ENCODE measurements around the gene IWS1. TPM values are rescaled to one million over a fixed set of nuclear protein-coding genes. Genes with fewer than 3 reads are reported as not detected.

The IWS1 gene
- total RNA-seq, 1 donor from 2014 or later = 54.7 TPM

DNA sequence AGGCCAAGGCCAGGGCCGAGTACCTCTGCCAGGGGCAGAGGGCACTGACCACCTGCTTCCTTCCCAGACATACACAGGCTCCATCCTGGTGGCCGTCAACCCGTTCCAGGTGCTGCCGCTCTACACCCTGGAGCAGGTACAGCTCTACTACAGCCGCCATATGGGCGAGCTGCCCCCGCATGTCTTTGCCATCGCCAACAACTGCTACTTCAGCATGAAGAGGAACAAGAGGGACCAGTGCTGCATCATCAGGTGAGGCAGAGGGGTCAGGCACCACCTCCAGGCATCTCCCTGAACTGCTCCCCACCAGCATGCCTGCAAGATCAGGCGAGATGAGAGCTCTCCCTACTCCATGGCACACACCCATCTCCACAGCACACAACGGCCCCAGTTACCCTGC is 40.3 kb upstream of the IWS1 start:
- H3K27ac Mint-ChIP-seq = no peak overlapping the region
- peaks cover 5% of the 10 kb centered on the region for H3K36me3 Mint-ChIP-seq (ENCODE audit: low read depth)
- H3K4me3 Mint-ChIP-seq (ENCODE audit: low read depth) = no peak overlapping the region
- H3K27me3 Mint-ChIP-seq (ENCODE audit: low read depth) = peaks cover 41% of the 10 kb centered on the region
- peaks cover 4% of the 10 kb centered on the region for H3K9me3 Mint-ChIP-seq
- peaks cover 18% of the 10 kb centered on the region for H3K4me1 Mint-ChIP-seq (ENCODE audit: low read depth)
- no peak for DNase-seq (ENCODE audit: low spot score)
- intact Hi-C loops (cut with micrococcal nuclease) = no loop called here

DNA sequence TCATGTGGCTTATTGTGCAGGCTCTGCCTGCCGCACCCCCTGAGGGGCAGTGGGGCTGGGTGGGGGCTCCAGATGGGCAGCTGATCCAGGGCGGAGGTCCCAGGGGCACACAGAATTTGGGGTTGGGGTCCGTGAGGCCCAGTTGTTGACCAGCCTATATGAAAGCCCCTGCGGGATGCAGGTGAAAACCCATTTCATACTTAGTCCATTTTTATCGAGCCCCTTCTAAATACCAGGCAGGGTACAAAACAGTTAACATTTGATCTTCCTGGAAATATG is 39.8 kb upstream of the IWS1 start:
- peaks cover 18% of the 10 kb centered on the region for H3K4me1 Mint-ChIP-seq (ENCODE audit: low read depth)
- H3K27me3 Mint-ChIP-seq (ENCODE audit: low read depth) = peaks cover 40% of the 10 kb centered on the region
- no peak for DNase-seq (ENCODE audit: low spot score)

DNA sequence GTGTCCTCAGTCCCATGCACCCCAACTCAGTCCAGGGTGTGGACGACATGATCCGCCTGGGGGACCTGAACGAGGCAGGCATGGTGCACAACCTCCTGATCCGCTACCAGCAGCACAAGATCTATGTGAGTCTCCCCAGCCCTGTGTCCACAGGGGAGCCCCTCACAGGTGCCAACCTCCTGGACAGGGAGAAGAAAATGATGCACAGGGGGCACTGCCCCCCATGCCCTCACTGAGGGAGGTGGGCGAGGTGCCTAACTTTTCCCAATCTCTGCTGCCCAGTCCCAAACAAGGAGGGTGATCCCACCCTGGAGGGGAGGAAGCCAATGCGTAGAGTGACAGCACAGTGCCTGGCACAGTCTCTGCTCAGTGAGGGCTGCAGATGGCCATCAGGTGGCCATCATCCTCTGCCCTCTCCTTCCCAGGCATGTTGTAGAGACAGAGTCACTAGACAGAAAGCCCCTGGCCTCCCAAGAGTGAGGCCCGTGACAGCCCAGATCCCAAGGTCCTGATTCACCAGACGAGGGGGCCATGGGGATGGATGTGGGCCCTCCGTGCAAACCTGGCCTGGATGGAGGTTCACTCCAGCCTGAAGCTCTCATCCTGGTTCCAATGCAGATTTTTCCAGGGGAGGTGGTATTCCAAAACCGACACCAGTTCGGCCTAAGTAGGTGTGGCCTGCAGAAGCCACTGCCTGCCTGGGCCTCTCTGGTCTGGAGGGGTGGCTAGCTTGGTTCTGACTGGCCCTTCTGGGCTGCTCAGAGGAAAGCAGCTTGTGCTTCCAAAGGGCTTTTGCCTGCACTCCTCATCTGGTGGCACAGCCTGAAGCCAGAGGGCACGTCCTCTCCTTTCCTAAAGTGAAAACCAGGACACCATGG is 39.2 kb upstream of the IWS1 start:
- intact Hi-C loops (cut with micrococcal nuclease) = no loop called here
- H3K4me1 Mint-ChIP-seq (ENCODE audit: low read depth) = peaks cover 18% of the 10 kb centered on the region
- no peak for DNase-seq (ENCODE audit: low spot score)
- peaks cover 5% of the 10 kb centered on the region for H3K36me3 Mint-ChIP-seq (ENCODE audit: low read depth)
- H3K9me3 Mint-ChIP-seq = peaks cover 4% of the 10 kb centered on the region
- H3K27ac Mint-ChIP-seq = no peak overlapping the region
- H3K4me3 Mint-ChIP-seq (ENCODE audit: low read depth) = no peak overlapping the region
- peaks cover 39% of the 10 kb centered on the region for H3K27me3 Mint-ChIP-seq (ENCODE audit: low read depth)

More for the DNA sequence above, 39.8 kb upstream of the IWS1 start:
- Mint-ChIP-seq H3K4me3 (ENCODE audit: low read depth) (no peak overlapping the region), H3K27ac (no peak overlapping the region), H3K36me3 (ENCODE audit: low read depth) (peaks cover 5% of the 10 kb centered on the region), H3K9me3 (peaks cover 4% of the 10 kb centered on the region)
- intact Hi-C loops (cut with micrococcal nuclease) = no loop called here

DNA sequence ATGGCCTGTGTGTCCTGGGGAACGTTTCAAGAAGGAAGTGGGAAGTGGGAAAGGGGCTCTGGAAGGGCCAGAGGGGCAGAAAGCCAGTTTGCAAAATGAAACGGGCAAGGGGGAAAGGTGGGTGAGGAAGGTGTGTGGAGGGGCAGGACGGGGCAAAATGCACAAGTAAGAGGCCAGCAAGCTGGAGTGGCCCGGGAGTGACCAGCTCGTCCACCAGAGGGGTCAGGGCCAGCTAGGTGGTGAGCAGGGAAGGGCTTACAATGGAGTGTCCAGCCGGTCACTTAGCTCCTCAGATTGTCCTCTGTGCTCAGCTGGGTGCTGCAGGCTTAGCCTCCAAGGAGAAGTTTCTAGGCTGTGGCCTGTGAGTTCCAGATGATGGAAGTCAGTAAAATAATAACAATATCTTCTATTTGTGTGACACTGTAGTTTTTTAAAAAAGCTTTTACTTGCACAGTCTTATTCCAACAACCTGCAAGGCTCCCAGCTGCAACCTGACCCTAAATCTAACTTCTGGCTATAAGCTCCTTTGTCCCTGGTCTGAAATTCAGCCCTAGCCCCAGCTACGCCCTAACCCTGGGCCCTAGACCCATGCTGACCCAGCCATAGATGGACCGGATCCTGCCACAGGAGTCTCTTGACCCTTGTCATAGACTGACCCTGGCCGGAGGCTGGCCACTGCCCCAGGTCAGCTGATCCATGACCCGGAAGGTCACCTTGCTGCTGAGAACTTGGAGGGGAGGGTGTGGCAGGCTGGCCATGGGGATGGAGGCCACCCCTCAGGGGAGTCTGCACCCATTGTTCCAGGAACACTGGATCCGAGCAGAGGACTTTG is 38.4 kb upstream of the IWS1 start:
- H3K4me3 Mint-ChIP-seq (ENCODE audit: low read depth) = no peak overlapping the region
- H3K27me3 Mint-ChIP-seq (ENCODE audit: low read depth) = peaks cover 39% of the 10 kb centered on the region
- H3K36me3 Mint-ChIP-seq (ENCODE audit: low read depth) = peaks cover 5% of the 10 kb centered on the region
- peaks cover 18% of the 10 kb centered on the region for H3K4me1 Mint-ChIP-seq (ENCODE audit: low read depth)
- H3K9me3 Mint-ChIP-seq = peaks cover 4% of the 10 kb centered on the region
- DNase-seq (ENCODE audit: low spot score) = no peak
- no peak overlapping the region for H3K27ac Mint-ChIP-seq
- intact Hi-C loops (cut with micrococcal nuclease) = no loop called here

DNA sequence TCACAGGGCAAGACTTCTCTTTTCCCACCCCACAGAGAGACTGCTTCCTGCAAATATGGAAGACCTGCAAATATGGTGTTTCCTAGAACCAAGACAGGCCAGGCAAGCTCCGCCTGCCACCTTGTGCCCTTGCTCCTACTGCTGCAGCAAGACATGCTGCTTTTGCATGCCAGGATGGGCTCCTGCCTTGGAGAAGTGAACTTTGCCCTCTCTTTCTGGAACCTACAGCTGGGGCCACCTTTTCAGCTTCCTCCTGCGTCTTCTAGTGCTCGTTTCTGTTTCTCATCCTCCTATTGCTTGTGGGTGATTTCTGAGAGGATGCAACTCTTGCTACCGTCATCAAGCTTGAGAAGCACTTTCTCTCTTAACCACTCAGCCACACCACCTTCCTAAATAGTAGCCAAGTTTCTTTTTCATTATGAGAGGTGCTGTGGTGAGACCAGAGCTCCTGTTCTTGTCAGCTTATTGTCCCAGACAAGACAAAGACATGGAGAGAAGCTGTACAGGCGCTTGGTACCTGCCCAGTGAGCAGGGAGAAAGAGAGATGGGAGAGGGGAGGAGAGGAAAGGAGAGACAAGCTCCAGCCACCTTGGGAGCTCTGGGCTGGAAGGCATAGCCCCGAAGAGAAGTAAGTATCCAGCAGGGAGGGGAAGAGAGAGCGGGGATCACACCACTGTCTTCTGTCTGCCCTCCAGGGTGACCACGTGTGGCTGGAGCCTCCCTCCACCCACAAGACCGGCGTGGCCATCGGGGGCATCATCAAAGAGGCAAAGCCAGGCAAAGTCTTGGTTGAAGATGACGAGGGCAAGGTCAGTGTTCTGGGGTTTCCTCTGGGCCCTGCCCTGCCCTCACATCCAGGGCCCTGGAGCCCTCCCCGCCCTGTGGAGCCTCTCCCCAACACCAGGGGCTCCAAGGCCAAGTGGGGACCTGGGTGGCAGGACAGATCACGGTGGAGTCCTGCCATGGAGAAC is 37.5 kb upstream of the IWS1 start:
- intact Hi-C loops (cut with micrococcal nuclease) = loop anchor here (1.0 kb wide), 1 partner anchor 37 kb away; the partner anchor contains the start of gene IWS1
- peaks cover 5% of the 10 kb centered on the region for H3K36me3 Mint-ChIP-seq (ENCODE audit: low read depth)
- H3K9me3 Mint-ChIP-seq = peaks cover 4% of the 10 kb centered on the region
- peaks cover 18% of the 10 kb centered on the region for H3K4me1 Mint-ChIP-seq (ENCODE audit: low read depth)
- peak; percentile 44 for DNase-seq (ENCODE audit: low spot score)
- peak overlapping the region; percentile 35 for H3K4me3 Mint-ChIP-seq (ENCODE audit: low read depth)
- peak overlapping the region; percentile 32 for H3K27ac Mint-ChIP-seq
- H3K27me3 Mint-ChIP-seq (ENCODE audit: low read depth) = peaks cover 39% of the 10 kb centered on the region

DNA sequence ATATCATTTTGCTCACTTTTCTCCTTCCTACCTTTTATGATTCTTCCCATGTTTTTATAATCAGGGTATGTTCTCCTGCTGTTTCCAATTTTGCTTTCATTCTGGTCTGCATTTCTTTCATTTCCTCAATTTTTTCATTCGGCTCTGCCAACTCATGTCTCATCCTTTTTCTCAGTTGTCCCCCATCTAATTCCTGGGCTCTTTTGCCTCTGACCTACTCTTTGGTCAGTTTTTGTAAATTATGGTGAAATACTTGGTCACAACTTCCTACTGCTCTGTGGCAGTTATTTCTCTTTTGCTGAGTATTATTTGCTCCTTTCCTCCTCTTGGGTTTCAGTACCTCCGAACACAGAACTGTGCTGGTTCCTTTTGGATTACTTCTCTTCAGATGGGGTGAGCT is 36.6 kb upstream of the IWS1 start:
- peaks cover 18% of the 10 kb centered on the region for H3K4me1 Mint-ChIP-seq (ENCODE audit: low read depth)
- no peak overlapping the region for H3K4me3 Mint-ChIP-seq (ENCODE audit: low read depth)
- peaks cover 38% of the 10 kb centered on the region for H3K27me3 Mint-ChIP-seq (ENCODE audit: low read depth)
- peaks cover 5% of the 10 kb centered on the region for H3K36me3 Mint-ChIP-seq (ENCODE audit: low read depth)
- peaks cover 4% of the 10 kb centered on the region for H3K9me3 Mint-ChIP-seq
- DNase-seq (ENCODE audit: low spot score) = no peak
- intact Hi-C loops (cut with micrococcal nuclease) = loop anchor here (1.0 kb wide), 1 partner anchor 37 kb away; the partner anchor contains the start of gene IWS1
- H3K27ac Mint-ChIP-seq = no peak overlapping the region

DNA sequence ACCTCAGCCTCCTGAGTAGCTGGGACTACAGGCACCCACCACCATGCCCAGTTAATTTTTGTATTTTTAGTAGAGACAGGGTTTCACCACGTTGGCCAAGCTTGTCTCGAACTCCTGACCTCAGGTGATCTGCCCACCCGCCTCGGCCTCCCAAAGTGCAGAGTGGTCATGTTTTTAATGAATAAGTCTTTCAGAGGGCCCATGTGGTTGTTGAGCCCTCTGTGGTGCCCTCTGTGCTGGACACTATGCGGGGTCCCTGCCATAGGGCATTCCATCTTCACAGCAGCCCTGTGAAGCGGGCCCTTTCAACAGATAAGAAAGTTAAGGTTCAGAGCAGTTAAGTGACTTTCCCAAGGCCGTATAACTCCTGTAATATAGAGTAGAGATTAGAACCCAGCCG is 35.1 kb upstream of the IWS1 start:
- H3K27ac Mint-ChIP-seq = no peak overlapping the region
- H3K9me3 Mint-ChIP-seq = peaks cover 10% of the 10 kb centered on the region
- H3K36me3 Mint-ChIP-seq (ENCODE audit: low read depth) = peaks cover 5% of the 10 kb centered on the region
- DNase-seq (ENCODE audit: low spot score) = no peak
- peaks cover 18% of the 10 kb centered on the region for H3K4me1 Mint-ChIP-seq (ENCODE audit: low read depth)
- H3K27me3 Mint-ChIP-seq (ENCODE audit: low read depth) = peaks cover 43% of the 10 kb centered on the region
- no peak overlapping the region for H3K4me3 Mint-ChIP-seq (ENCODE audit: low read depth)
- intact Hi-C loops (cut with micrococcal nuclease) = no loop called here

DNA sequence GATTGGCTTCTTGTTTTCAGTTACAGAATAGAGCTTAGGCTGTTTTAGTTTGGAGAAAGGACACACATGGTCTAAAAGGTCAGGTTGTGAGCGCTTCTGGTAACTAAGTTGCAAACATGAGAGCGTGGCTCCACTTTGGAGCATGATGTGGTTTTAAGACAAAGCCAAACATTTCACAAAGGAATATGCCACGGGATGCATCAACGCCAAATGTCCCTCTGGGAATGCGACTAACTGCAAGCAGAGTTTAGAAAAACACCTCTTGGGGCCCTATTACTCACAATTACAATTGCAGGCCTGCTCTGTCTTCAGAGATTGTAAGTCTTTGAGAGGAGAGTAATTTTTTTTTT is 34.6 kb upstream of the IWS1 start:
- peaks cover 18% of the 10 kb centered on the region for H3K4me1 Mint-ChIP-seq (ENCODE audit: low read depth)

DNA sequence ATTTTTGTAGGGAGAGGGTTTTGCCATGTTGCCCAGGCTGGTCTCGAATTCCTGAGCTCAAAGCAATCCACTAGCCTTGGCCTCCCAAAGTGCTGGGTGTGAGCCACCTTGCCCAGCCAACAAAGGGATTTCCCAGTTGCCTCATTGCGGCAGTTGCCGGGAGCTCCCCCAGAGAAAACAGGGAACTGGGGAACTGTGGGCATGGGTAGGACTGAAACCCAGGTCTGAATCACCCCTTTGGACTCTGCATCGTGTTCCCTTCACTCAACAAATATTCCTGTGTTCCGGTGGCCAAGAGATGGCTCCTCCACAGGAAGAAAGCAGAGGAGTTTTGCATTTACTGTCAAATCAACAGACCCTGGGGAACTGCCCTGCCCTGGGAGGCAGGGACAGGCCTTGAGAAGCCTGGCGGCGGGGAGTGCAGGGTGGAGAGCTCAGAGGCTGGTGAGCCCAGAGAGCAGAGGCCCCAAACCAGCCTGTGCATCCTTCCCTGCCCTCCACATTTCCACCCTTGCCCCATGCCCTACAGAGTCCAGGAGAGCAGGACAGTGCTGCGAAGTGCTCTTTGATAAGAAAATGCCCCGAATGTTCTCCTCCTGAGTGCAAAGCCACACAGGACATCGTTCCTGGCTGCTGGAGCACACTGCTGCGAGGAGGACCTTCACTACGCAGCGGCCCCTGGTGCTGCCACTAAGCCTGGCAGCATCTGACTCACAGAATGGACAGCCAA is 34.1 kb upstream of the IWS1 start:
- H3K4me3 Mint-ChIP-seq (ENCODE audit: low read depth) = no peak overlapping the region
- peaks cover 5% of the 10 kb centered on the region for H3K36me3 Mint-ChIP-seq (ENCODE audit: low read depth)
- intact Hi-C loops (cut with micrococcal nuclease) = no loop called here
- peaks cover 20% of the 10 kb centered on the region for H3K4me1 Mint-ChIP-seq (ENCODE audit: low read depth)
- H3K27ac Mint-ChIP-seq = no peak overlapping the region
- H3K27me3 Mint-ChIP-seq (ENCODE audit: low read depth) = peaks cover 48% of the 10 kb centered on the region
- H3K9me3 Mint-ChIP-seq = peaks cover 10% of the 10 kb centered on the region
- DNase-seq (ENCODE audit: low spot score) = no peak

More for the DNA sequence above, 34.6 kb upstream of the IWS1 start:
- Mint-ChIP-seq H3K27me3 (ENCODE audit: low read depth) (peaks cover 46% of the 10 kb centered on the region), H3K4me3 (ENCODE audit: low read depth) (no peak overlapping the region), H3K36me3 (ENCODE audit: low read depth) (peaks cover 5% of the 10 kb centered on the region), H3K27ac (no peak overlapping the region), H3K9me3 (peaks cover 10% of the 10 kb centered on the region)
- no peak for DNase-seq (ENCODE audit: low spot score)
- intact Hi-C loops (cut with micrococcal nuclease) = no loop called here

DNA sequence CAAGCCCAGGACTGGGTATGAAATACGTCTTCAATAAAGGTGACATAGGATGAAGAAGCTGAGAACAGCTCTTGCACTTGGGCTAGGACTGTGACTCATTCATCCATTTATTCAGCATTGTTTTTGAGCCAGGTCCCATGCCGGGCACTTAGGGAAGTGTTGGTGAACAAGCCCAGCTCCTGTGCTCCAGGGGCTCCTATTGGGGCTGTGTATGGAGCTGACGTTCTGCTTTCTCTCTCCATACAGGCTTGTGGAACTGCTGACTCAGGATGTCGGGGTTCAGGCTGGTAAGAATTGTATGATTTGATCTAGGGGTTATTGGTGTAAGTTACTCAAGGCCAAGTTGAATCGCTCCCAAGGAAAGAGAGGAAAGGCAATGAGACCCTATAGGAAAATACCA is 33.2 kb upstream of the IWS1 start:
- no peak overlapping the region for H3K27ac Mint-ChIP-seq
- peaks cover 55% of the 10 kb centered on the region for H3K27me3 Mint-ChIP-seq (ENCODE audit: low read depth)
- DNase-seq (ENCODE audit: low spot score) = no peak
- peaks cover 5% of the 10 kb centered on the region for H3K36me3 Mint-ChIP-seq (ENCODE audit: low read depth)
- H3K4me3 Mint-ChIP-seq (ENCODE audit: low read depth) = no peak overlapping the region
- peaks cover 10% of the 10 kb centered on the region for H3K9me3 Mint-ChIP-seq
- intact Hi-C loops (cut with micrococcal nuclease) = no loop called here
- H3K4me1 Mint-ChIP-seq (ENCODE audit: low read depth) = peaks cover 22% of the 10 kb centered on the region

DNA sequence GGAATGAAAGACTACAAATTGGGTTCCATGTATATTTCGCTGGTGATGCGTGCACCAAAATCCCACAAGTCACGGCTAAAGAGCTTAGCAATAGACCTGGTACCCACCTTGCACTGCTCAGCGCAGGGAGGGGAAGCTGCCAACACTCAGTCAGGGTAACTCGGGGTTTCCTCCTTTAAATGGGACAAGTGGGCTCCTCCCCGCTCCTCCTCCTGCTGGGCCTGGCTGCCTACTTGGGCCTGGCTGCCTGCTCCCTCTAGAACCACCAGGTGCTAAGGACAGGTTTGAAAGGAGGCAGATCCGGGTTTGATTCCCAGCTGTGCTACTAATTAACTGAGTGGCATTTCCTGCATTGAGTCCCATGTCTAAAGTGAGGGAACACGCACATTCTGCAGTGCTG is 32.6 kb upstream of the IWS1 start:
- no peak overlapping the region for H3K27ac Mint-ChIP-seq
- intact Hi-C loops (cut with micrococcal nuclease) = no loop called here
- H3K9me3 Mint-ChIP-seq = peaks cover 10% of the 10 kb centered on the region
- no peak overlapping the region for H3K4me3 Mint-ChIP-seq (ENCODE audit: low read depth)
- H3K36me3 Mint-ChIP-seq (ENCODE audit: low read depth) = peaks cover 5% of the 10 kb centered on the region
- no peak for DNase-seq (ENCODE audit: low spot score)
- H3K4me1 Mint-ChIP-seq (ENCODE audit: low read depth) = peaks cover 16% of the 10 kb centered on the region
- H3K27me3 Mint-ChIP-seq (ENCODE audit: low read depth) = peaks cover 55% of the 10 kb centered on the region

DNA sequence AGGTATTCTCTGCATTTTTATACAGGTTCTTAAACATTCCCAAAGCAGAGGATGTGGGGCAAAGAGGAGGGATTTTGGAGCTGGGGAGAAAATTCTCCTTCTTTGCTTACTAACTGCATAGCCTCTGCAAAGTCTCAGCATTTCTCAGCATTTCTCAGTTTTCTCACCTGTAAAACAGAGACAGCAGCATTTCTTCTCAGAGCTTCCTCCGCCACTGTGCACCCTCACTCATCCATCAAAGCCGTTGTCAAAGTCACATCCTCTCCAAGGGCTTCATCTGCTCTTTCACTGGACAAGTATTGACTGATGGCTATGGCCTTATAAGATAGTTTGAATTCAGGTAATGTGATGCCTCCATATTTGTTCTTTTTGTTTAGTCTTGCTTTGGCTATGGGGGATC is 26.6 kb upstream of the IWS1 start:
- H3K4me1 Mint-ChIP-seq (ENCODE audit: low read depth) = peaks cover 5% of the 10 kb centered on the region
- no peaks in the 10 kb centered on the region for H3K36me3 Mint-ChIP-seq (ENCODE audit: low read depth)
- no peak overlapping the region for H3K27ac Mint-ChIP-seq
- intact Hi-C loops (cut with micrococcal nuclease) = no loop called here
- H3K9me3 Mint-ChIP-seq = peaks cover 6% of the 10 kb centered on the region
- peaks cover 70% of the 10 kb centered on the region for H3K27me3 Mint-ChIP-seq (ENCODE audit: low read depth)
- no peak overlapping the region for H3K4me3 Mint-ChIP-seq (ENCODE audit: low read depth)
- no peak for DNase-seq (ENCODE audit: low spot score)

All from activated T-helper 2 cell treated with anti-CD3 and anti-CD28 coated beads, Interferon-gamma antibody, Interleukin-2, Interleukin-4, amounts not matched to agents 10 μg/mL and 5 μg/mL and 100 μg/mL, durations not matched to agents 14 hours and 24 hours and 36 hours (primary cell).